ENCODE results near the gene GPR139. TPM values are rescaled to one million over a fixed set of nuclear protein-coding genes. Genes with fewer than 3 reads are reported as not detected.

Gene GPR139
- total and polyA plus RNA-seq, 5 donors from 2014 or later: not detected

GRCh38 chr16:20102021-20102420 lies 28.3 kb upstream of the GPR139 start:
- Histone ChIP-seq H3K27me3 (ENCODE audit: control insufficient read depth, insufficient read depth, low read length) (no peaks in the 10 kb centered on the region), H3K4me1 (ENCODE audit: control insufficient read depth, insufficient read depth, low read length, poor library complexity, severe bottlenecking) (no peaks in the 10 kb centered on the region), H3K4me3 (ENCODE audit: low read depth, low read length) (no peak overlapping the region), H3K9me3 (ENCODE audit: control insufficient read depth in 2 of 2, low read length in 2 of 2) (no peaks in the 10 kb centered on the region), H3K27ac (ENCODE audit: insufficient read depth, low read length, poor library complexity, severe bottlenecking) (no peak overlapping the region), H3K36me3 (ENCODE audit: control insufficient read depth, insufficient read depth, low read length) (no peaks in the 10 kb centered on the region)
- Mint-ChIP-seq H3K4me3 (no peak overlapping the region), H3K4me1 (no peaks in the 10 kb centered on the region), H3K9me3 (peaks cover 0 to 5% (median 0%) of the 10 kb centered on the region in 7 donors), H3K36me3 (no peaks in the 10 kb centered on the region), H3K27ac (no peak overlapping the region), H3K27me3 (no peaks in the 10 kb centered on the region)
- DNase-seq (no peak), ATAC-seq (ENCODE audit: low read depth in 2 of 2) (no peak)

- Histone ChIP-seq H3K27me3 (ENCODE audit: control insufficient read depth, insufficient read depth, low read length) (no peaks in the 10 kb centered on the region), H3K4me1 (ENCODE audit: control insufficient read depth, insufficient read depth, low read length, poor library complexity, severe bottlenecking) (no peaks in the 10 kb centered on the region), H3K36me3 (ENCODE audit: control insufficient read depth, insufficient read depth, low read length) (no peaks in the 10 kb centered on the region), H3K9me3 (ENCODE audit: control insufficient read depth in 2 of 2, low read length in 2 of 2) (no peaks in the 10 kb centered on the region), H3K27ac (ENCODE audit: insufficient read depth, low read length, poor library complexity, severe bottlenecking) (no peak overlapping the region), H3K4me3 (ENCODE audit: low read depth, low read length) (no peak overlapping the region)
- H3K27me3 Mint-ChIP-seq: no peaks in the 10 kb centered on the region
- peaks cover 0 to 7% (median 0%) of the 10 kb centered on the region in 7 donors for H3K9me3 Mint-ChIP-seq
- H3K36me3 Mint-ChIP-seq: no peaks in the 10 kb centered on the region
- H3K4me3 Mint-ChIP-seq: no peak overlapping the region
- DNase-seq (no peak), ATAC-seq (ENCODE audit: low read depth in 2 of 2) (no peak)
- H3K27ac Mint-ChIP-seq: no peak overlapping the region
- H3K4me1 Mint-ChIP-seq: no peaks in the 10 kb centered on the region
Observed at GRCh38 chr16:20099375-20099774, 25.7 kb upstream of the GPR139 start.

- Mint-ChIP-seq H3K9me3 (peaks cover 0 to 6% (median 0%) of the 10 kb centered on the region in 7 donors), H3K4me1 (no peaks in the 10 kb centered on the region), H3K4me3 (no peak overlapping the region), H3K27ac (no peak overlapping the region), H3K27me3 (peaks cover 4% of the 10 kb centered on the region), H3K36me3 (no peaks in the 10 kb centered on the region)
- DNase-seq: no peak
- H3K4me1 ChIP-seq (ENCODE audit: control insufficient read depth, insufficient read depth, low read length, poor library complexity, severe bottlenecking): no peaks in the 10 kb centered on the region
- H3K27ac ChIP-seq (ENCODE audit: insufficient read depth, low read length, poor library complexity, severe bottlenecking): no peak overlapping the region
- no peaks in the 10 kb centered on the region for H3K9me3 ChIP-seq (ENCODE audit: control insufficient read depth in 2 of 2, low read length in 2 of 2)
- H3K4me3 ChIP-seq (ENCODE audit: low read depth, low read length): no peak overlapping the region
- no peaks in the 10 kb centered on the region for H3K36me3 ChIP-seq (ENCODE audit: control insufficient read depth, insufficient read depth, low read length)
- no peaks in the 10 kb centered on the region for H3K27me3 ChIP-seq (ENCODE audit: control insufficient read depth, insufficient read depth, low read length)
- ATAC-seq (ENCODE audit: low read depth in 2 of 2): no peak
Observed at GRCh38 chr16:20094157-20094556, 20.5 kb upstream of the GPR139 start.

- no peak overlapping the region for H3K27ac ChIP-seq (ENCODE audit: insufficient read depth, low read length, poor library complexity, severe bottlenecking)
- no peaks in the 10 kb centered on the region for H3K4me1 ChIP-seq (ENCODE audit: control insufficient read depth, insufficient read depth, low read length, poor library complexity, severe bottlenecking)
- H3K9me3 ChIP-seq (ENCODE audit: control insufficient read depth in 2 of 2, low read length in 2 of 2): no peaks in the 10 kb centered on the region
- no peak overlapping the region for H3K27ac Mint-ChIP-seq
- H3K36me3 ChIP-seq (ENCODE audit: control insufficient read depth, insufficient read depth, low read length): no peaks in the 10 kb centered on the region
- no peak overlapping the region for H3K4me3 ChIP-seq (ENCODE audit: low read depth, low read length)
- H3K27me3 ChIP-seq (ENCODE audit: control insufficient read depth, insufficient read depth, low read length): no peaks in the 10 kb centered on the region
- H3K27me3 Mint-ChIP-seq: peaks cover 13% of the 10 kb centered on the region
- H3K4me3 Mint-ChIP-seq: no peak overlapping the region
- peaks cover 0 to 3% (median 1%) of the 10 kb centered on the region in 7 donors for H3K9me3 Mint-ChIP-seq
- ATAC-seq (ENCODE audit: low read depth in 2 of 2) (no peak), DNase-seq (no peak)
- H3K4me1 Mint-ChIP-seq: no peaks in the 10 kb centered on the region
- no peaks in the 10 kb centered on the region for H3K36me3 Mint-ChIP-seq
Observed at GRCh38 chr16:20089246-20089965, 15.7 kb upstream of the GPR139 start.

GRCh38 chr16:20084624-20085226 lies 11.0 kb upstream of the GPR139 start:
- Mint-ChIP-seq H3K36me3 (no peaks in the 10 kb centered on the region), H3K4me1 (no peaks in the 10 kb centered on the region), H3K27me3 (peaks cover 9% of the 10 kb centered on the region), H3K4me3 (no peak overlapping the region), H3K27ac (no peak overlapping the region), H3K9me3 (peaks cover 0 to 3% (median 1%) of the 10 kb centered on the region in 7 donors)
- no peaks in the 10 kb centered on the region for H3K9me3 ChIP-seq (ENCODE audit: control insufficient read depth in 2 of 2, low read length in 2 of 2)
- no peaks in the 10 kb centered on the region for H3K4me1 ChIP-seq (ENCODE audit: control insufficient read depth, insufficient read depth, low read length, poor library complexity, severe bottlenecking)
- no peak for ATAC-seq (ENCODE audit: low read depth in 2 of 2)
- H3K4me3 ChIP-seq (ENCODE audit: low read depth, low read length): no peak overlapping the region
- no peak for DNase-seq
- H3K27me3 ChIP-seq (ENCODE audit: control insufficient read depth, insufficient read depth, low read length): no peaks in the 10 kb centered on the region
- H3K36me3 ChIP-seq (ENCODE audit: control insufficient read depth, insufficient read depth, low read length): no peaks in the 10 kb centered on the region
- H3K27ac ChIP-seq (ENCODE audit: insufficient read depth, low read length, poor library complexity, severe bottlenecking): no peak overlapping the region

- Mint-ChIP-seq H3K9me3 (peaks cover 0 to 10% (median 1%) of the 10 kb centered on the region in 7 donors), H3K4me1 (no peaks in the 10 kb centered on the region), H3K4me3 (no peak overlapping the region), H3K36me3 (no peaks in the 10 kb centered on the region), H3K27me3 (peaks cover 8% of the 10 kb centered on the region), H3K27ac (no peak overlapping the region)
- H3K36me3 ChIP-seq (ENCODE audit: control insufficient read depth, insufficient read depth, low read length): no peaks in the 10 kb centered on the region
- DNase-seq: no peak
- no peaks in the 10 kb centered on the region for H3K9me3 ChIP-seq (ENCODE audit: control insufficient read depth in 2 of 2, low read length in 2 of 2)
- no peak overlapping the region for H3K4me3 ChIP-seq (ENCODE audit: low read depth, low read length)
- H3K27ac ChIP-seq (ENCODE audit: insufficient read depth, low read length, poor library complexity, severe bottlenecking): no peak overlapping the region
- no peaks in the 10 kb centered on the region for H3K4me1 ChIP-seq (ENCODE audit: control insufficient read depth, insufficient read depth, low read length, poor library complexity, severe bottlenecking)
- no peak for ATAC-seq (ENCODE audit: low read depth in 2 of 2)
- no peaks in the 10 kb centered on the region for H3K27me3 ChIP-seq (ENCODE audit: control insufficient read depth, insufficient read depth, low read length)
Observed at GRCh38 chr16:20079106-20079505, 5.4 kb upstream of the GPR139 start.

- Histone ChIP-seq H3K9me3 (ENCODE audit: control insufficient read depth in 2 of 2, low read length in 2 of 2) (no peaks in the 10 kb centered on the region), H3K4me3 (ENCODE audit: low read depth, low read length) (no peak overlapping the region), H3K27me3 (ENCODE audit: control insufficient read depth, insufficient read depth, low read length) (no peaks in the 10 kb centered on the region), H3K4me1 (ENCODE audit: control insufficient read depth, insufficient read depth, low read length, poor library complexity, severe bottlenecking) (no peaks in the 10 kb centered on the region), H3K36me3 (ENCODE audit: control insufficient read depth, insufficient read depth, low read length) (no peaks in the 10 kb centered on the region), H3K27ac (ENCODE audit: insufficient read depth, low read length, poor library complexity, severe bottlenecking) (no peak overlapping the region)
- no peaks in the 10 kb centered on the region for H3K36me3 Mint-ChIP-seq
- DNase-seq: no peak
- no peaks in the 10 kb centered on the region for H3K4me1 Mint-ChIP-seq
- H3K27me3 Mint-ChIP-seq: peaks cover 15% of the 10 kb centered on the region
- no peak overlapping the region for H3K4me3 Mint-ChIP-seq
- H3K9me3 Mint-ChIP-seq: peaks cover 0 to 10% (median 1%) of the 10 kb centered on the region in 7 donors
- H3K27ac Mint-ChIP-seq: no peak overlapping the region
- no peak for ATAC-seq (ENCODE audit: low read depth in 2 of 2)
Observed at GRCh38 chr16:20075243-20075642, 1.6 kb upstream of the GPR139 start.
